HG02678 (cell line): ENCODE measurements around the gene HHLA2.
"Not testable (repeated sequence)": the region's sequence is repeated elsewhere in the genome, so short reads cannot be mapped to it uniquely, and the experiment has no call there.

ENCODE experiments used
- ATAC-seq: cut with Tn5 transposase; IDR thresholded peaks from one replicate; pipeline ENCODE4 v1.9.1; 2021; ENCODE audit warnings: mild to moderate bottlenecking, moderate library complexity; ENCODE audit not compliant: unreplicated experiment

HHLA2 gene, protein sequence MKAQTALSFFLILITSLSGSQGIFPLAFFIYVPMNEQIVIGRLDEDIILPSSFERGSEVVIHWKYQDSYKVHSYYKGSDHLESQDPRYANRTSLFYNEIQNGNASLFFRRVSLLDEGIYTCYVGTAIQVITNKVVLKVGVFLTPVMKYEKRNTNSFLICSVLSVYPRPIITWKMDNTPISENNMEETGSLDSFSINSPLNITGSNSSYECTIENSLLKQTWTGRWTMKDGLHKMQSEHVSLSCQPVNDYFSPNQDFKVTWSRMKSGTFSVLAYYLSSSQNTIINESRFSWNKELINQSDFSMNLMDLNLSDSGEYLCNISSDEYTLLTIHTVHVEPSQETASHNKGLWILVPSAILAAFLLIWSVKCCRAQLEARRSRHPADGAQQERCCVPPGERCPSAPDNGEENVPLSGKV

GRCh38 chr3:108296239-108296638 is at the start of gene HHLA2:
Gene HHLA2 (plus strand): TSS chr3:108296548. CDS start chr3:108351814, 55,266 bp downstream.
- peak; percentile 29 for ATAC-seq

- no peak for ATAC-seq
Measured at GRCh38 chr3:108250626-108251025, 45.7 kb upstream of the HHLA2 start.

DNA sequence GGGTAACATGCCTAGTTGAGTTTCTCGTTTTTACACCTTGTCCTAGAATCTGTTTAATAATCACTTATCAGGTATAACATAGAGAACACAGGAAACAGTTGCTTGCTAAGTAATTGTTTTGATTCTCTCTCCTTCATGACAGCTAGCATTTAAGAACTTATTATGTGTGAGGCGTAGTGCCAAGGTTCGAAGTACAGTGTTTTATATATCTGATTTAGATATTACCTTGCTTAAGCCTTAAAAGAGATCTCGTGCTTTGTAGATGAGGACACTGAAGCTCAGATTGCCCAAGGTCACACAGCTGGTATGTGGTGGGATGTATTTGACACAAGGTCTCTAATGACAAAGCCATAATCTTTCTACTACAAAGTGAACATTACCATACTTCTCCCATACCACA is 45.1 kb upstream of the HHLA2 start:
- ATAC-seq = no peak

GRCh38 chr3:108251844-108252243 is 44.5 kb upstream of the HHLA2 start:
- ATAC-seq = no peak

GRCh38 chr3:108255131-108255530 is 41.2 kb upstream of the HHLA2 start:
- ATAC-seq = no peak

- peak; percentile 97 for ATAC-seq
Measured at GRCh38 chr3:108264534-108265298, 31.6 kb upstream of the HHLA2 start.

- not testable (repeated sequence) for ATAC-seq
Measured at GRCh38 chr3:108268235-108268634, 28.1 kb upstream of the HHLA2 start.

DNA sequence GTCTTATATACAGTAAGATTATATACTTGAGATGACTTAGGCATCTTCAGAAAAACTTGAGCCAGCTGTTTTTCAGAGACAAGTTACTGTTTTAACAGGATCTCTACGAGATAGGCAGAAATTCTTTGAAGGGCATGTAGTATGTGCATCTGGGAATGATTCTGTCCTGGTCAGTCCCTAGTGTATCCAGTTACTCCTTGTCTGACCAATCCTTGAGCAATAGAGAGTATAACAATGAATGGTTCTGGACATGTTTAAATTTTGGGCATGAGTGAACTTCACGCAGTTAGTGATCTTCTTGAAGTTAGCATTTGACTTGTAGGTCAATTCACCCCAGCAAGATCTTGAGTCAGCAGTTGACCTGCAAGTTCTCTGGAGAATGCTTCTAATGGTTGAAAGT is 24.7 kb upstream of the HHLA2 start:
- no peak for ATAC-seq

GRCh38 chr3:108279066-108279465 is 17.3 kb upstream of the HHLA2 start:
- ATAC-seq = not testable (repeated sequence)

GRCh38 chr3:108280476-108280875 is 15.9 kb upstream of the HHLA2 start:
- no peak for ATAC-seq

DNA sequence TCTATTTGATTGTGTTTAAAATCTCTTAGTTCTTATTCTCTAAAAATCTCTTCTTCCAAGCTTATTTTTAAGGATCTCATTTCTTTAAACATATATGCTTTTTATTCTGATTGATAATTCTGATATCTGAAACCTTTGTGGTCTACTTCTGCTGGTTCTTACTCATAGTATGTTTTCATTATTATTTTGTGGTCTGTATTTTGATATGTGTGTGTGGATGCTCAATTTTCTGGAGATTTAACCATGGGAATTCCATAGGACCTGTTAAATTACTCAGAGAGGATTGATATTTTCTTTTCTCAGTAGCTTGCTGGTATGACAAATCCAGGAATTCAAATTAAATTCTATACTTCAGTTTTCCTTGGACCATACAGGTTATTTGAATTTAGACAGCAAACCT is 14.7 kb upstream of the HHLA2 start:
- no peak for ATAC-seq

DNA sequence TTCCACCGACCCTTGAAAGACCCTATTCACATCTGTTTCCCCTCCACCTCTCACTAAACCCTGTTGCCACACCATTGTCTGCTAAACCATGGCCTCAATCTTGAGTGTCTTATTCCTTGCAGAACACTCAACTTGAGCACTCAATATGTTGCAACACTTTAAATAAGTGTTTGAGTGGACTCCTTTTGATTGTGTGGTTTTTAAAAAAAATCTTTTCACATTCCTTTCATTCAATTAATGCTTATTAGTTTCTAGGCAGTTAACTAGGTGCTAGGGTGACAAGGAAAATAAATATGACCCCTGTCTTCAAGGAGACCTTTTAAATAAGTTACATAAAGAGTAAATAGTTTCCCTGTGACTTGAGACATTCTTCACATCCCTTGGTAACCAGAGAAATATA is 13.3 kb upstream of the HHLA2 start:
- ATAC-seq = no peak

GRCh38 chr3:108283989-108284388 is 12.4 kb upstream of the HHLA2 start:
- ATAC-seq = no peak

DNA sequence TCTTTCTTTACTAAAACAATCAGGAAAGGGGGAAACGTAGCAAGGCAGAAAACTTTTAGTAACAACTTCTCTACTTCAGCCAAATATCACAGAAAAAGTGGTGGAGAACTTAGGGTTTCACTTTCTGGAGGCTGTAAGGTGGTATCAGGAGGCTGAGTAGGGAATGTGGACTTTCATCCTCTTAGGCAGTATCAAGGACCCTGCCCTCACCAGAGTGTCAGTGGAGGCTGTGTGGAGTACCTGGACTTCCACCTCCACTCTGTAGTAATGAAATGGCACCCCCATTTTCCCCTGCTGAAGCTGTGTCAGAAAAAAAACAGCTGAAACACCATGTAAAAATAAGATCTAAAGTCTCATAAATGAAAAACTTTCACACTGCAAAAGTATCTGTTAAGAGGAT is 11.2 kb upstream of the HHLA2 start:
- no peak for ATAC-seq

DNA sequence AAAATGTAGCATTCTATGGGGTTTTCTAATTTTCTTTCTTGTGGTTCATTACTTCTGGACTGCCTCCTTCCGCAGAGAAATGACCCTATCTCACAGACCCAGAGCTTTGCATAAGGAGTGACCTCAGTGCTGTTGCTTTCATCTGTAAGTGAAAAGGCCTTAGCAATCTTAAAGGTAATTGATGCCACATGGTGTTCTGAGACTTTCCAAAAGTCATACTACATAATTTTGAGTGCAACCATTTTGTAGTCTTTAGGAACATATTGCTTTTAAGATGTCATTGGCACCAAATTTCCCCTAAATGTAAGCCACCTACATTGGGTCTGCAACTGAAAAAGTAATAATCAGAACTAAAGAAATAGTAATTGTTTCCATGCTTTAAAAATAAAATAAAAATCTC is 9.2 kb upstream of the HHLA2 start:
- ATAC-seq = peak; percentile 84

DNA sequence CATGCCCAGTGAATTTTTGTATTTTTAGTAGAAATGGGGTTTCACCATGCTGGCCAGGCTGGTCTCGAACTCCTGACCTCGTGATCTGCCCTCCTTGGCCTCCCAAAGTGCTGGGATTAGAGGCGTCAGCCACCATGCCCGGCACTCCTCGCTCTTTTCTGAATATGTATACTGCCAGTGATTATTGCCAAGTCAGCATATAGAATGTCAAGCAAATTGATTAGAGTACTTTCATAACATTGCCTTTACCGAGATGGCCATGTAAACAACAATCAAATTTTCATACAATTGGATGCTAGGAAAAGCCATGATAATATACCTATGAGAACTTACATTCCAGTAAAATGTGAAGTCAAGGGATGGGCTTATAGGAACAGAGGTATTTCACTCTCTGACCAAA is 8.2 kb upstream of the HHLA2 start:
- not testable (repeated sequence) for ATAC-seq

- no peak for ATAC-seq
Measured at GRCh38 chr3:108289159-108289558, 7.2 kb upstream of the HHLA2 start.

GRCh38 chr3:108292450-108292849 is 3.9 kb upstream of the HHLA2 start:
- ATAC-seq = no peak

DNA sequence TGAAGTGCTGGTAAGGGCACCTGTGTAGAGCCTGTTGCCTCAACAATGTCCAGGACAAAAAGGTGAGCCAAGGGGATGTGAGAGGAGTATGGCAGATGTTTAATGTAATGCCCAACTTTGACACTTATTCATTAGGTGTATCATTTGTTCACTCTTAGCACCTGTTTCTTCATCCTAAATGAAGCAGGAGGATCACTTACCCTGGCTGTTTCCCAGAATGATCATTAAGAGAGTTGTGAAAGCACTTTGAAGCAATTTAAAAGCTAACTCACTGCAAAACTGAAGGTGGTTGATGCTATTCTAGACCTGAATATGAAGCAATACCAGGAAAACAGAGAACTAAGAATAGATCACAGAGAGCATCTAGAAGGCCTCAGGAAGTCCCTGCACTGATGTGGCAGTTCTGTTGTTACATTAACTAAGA is 3.4 kb upstream of the HHLA2 start:
- peak; percentile 82 for ATAC-seq

- peak; percentile 60 for ATAC-seq
Measured at GRCh38 chr3:108293858-108294257, 2.5 kb upstream of the HHLA2 start.

DNA sequence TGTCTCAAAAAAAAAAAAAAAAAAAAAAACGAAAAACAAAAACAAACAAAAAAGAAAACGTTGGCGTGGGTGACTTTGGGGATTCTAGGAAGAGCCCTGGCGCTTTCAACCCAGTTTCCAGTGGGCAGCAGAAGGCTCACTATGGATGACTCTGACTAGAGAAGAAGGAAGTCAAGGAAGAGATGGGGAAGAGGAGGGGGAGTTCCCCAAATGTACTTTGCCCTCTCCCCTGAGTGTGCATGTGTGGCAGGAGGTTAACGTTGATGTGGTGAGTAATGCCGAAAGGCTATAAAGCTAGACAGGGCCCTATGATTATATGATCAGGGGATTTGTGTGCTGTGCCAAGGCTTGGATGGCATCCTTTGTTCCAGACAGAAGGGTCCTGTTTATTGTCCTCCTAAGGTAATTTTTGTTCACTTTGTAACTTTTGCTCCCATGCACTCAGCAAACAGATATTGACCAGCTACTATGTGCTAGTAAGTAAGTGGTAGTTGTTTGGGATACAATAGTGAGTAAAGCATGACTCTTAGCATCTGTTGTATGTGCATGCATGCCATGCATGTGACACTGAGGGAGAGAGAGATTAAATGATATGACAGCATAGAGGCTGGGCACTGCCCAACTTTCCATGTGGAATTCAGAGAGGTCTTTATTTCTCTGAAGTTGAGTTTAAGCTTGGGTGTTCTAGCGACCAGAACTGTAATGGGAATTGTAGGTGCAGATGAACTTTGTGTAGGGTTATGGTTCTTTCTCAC is 750 bp upstream of the HHLA2 start:
- no peak for ATAC-seq
